Lung (tissue), 12 donors: ENCODE data around the gene CDC42BPA. TPM values are rescaled to one million over a fixed set of nuclear protein-coding genes. Genes with fewer than 3 reads are reported as not detected.

Experiments
- ATAC-seq: fragments of 200-7000 bp; cut with Tn5 transposase; one replicate; pipeline ENCODE4 v1.9.1; 2020; ENCODE audit warnings: moderate number of reproducible peaks; ENCODE audit not compliant: insufficient read depth, low FRiP score
- DNase-seq, 3 donors: peaks; one replicate each; pipeline ENCODE4 v3.0.0-alpha.2; 2013 to 2017
- H3K27ac ChIP-seq, 2 donors: one replicate each; pipeline ENCODE4 v1.5.1; 2013; ENCODE audit warnings: mild to moderate bottlenecking in 2 of 2, moderate library complexity in 2 of 2, control low read depth in 1 of 2, inconsistent platforms in 1 of 2, low read depth in 1 of 2, low read length in 1 of 2
- H3K27me3 ChIP-seq, 3 donors: one replicate each; pipeline ENCODE4 v1.5.1; 2013; ENCODE audit warnings: low read length in 2 of 3; ENCODE audit not compliant: control insufficient read depth in 3 of 3, insufficient read depth in 3 of 3
- H3K36me3 ChIP-seq, 4 donors: one replicate each; pipeline ENCODE4 v1.5.1; 2013; ENCODE audit warnings: low read length in 4 of 4, mild to moderate bottlenecking in 1 of 4, moderate library complexity in 1 of 4; ENCODE audit not compliant: control insufficient read depth in 4 of 4, insufficient read depth in 4 of 4
- H3K4me1 ChIP-seq, 5 donors: one replicate each; pipeline ENCODE4 v1.5.1; 2013; ENCODE audit warnings: low read length in 5 of 5, mild to moderate bottlenecking in 2 of 5, moderate library complexity in 1 of 5; ENCODE audit not compliant: control insufficient read depth in 5 of 5, insufficient read depth in 5 of 5
- H3K4me3 ChIP-seq: one replicate; pipeline ENCODE4 v1.5.1; 2013; ENCODE audit warnings: mild to moderate bottlenecking, control low read depth, moderate library complexity
- H3K9ac ChIP-seq, 2 donors: one replicate each; pipeline ENCODE4 v1.5.1; 2013; ENCODE audit warnings: low read length in 2 of 2, control low read depth in 1 of 2; ENCODE audit not compliant: insufficient read depth in 1 of 2
- H3K9me3 ChIP-seq, 4 donors: one replicate each; pipeline ENCODE4 v1.5.1; 2013; ENCODE audit warnings: low read length in 3 of 4, mild to moderate bottlenecking in 1 of 4, moderate library complexity in 1 of 4; ENCODE audit not compliant: control insufficient read depth in 4 of 4, insufficient read depth in 3 of 4
- CTCF ChIP-seq: IDR thresholded peaks from 2 replicates; pipeline ENCODE4 v1.5.1; 2012; ENCODE audit warnings: mild to moderate bottlenecking; ENCODE audit errors: control extremely low read depth, extremely low read depth
- WGBS, 2 donors: extraction: QIAGEN DNeasy Blood & Tissue Kit; methylation state at CpG; one replicate each; pipeline ENCODE4 v1.1.7; 2013; 5-methylcytosine and 5-hydroxymethylcytosine counted together
- polyA plus RNA-seq, 2 donors: library from polyadenylated mRNA; stranded (reverse); fragments of 200-250 nt; gene quantifications; one replicate each; pipeline ENCODE4 v1.2.1, GENCODE V29; 2013
- total RNA-seq, 2 donors: library from RNA; depleted of rRNA in 1 of 2; stranded (reverse); fragments of >200 nt in 1 of 2; gene quantifications; one replicate each; pipeline ENCODE4 v1.2.1, GENCODE V29; 2014 to 2021
- donor health status: control.
- donor health status: control.
- donor health status: Bipolar disorder and iron deficiency.
- donor health status: healthy.
- donor health status: DM: yes; HTN: yes; CAD: no.

The CDC42BPA gene
- total and polyA plus RNA-seq, 4 donors, result 6.4 to 97.4 (median 20.2) TPM

DNA sequence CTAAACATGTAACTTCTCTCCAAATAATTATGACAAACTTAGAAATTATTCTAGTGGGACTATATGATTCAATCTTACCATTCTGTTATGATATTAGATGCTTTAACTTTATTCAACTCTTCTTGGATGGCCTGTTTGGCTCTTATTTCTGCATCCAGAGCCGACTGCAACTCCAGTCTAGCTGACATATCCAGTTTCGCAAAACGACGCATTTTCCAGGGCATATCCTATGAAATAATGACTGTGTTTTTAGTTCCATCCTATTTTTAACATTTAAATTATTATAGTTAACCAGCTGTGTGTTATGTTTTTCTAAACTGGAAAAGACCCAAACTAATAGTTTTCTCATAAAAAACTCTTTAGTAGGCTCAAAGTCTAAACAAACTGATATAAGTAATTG lies 244.5 kb downstream of the CDC42BPA start:
- H3K9me3 ChIP-seq, result no peaks in the 10 kb centered on the region
- DNase-seq (peak in 2 of 3 donors; percentile 70 to 82), ATAC-seq (no peak)
- H3K9ac ChIP-seq, result no peak overlapping the region
- peaks cover 1 to 5% (median 4%) of the 10 kb centered on the region in 4 donors for H3K36me3 ChIP-seq
- no peak overlapping the region for H3K4me3 ChIP-seq
- peaks cover 0 to 4% (median 0%) of the 10 kb centered on the region in 5 donors for H3K4me1 ChIP-seq
- WGBS, 2 donors, result 88 to 96% methylated on average over 4 of the region's 4 CpGs
- no peak overlapping the region for H3K27ac ChIP-seq
- H3K27me3 ChIP-seq, result no peaks in the 10 kb centered on the region
- TF ChIP-seq CTCF, result no peak

- 85 to 90% methylated on average over 2 of the region's 2 CpGs for WGBS, 2 donors
- no peak for TF ChIP-seq CTCF
- Histone ChIP-seq H3K4me1 (peaks cover 0 to 4% (median 0%) of the 10 kb centered on the region in 5 donors), H3K27ac (no peak overlapping the region), H3K4me3 (no peak overlapping the region), H3K27me3 (no peaks in the 10 kb centered on the region), H3K36me3 (peaks cover 1 to 5% (median 4%) of the 10 kb centered on the region in 4 donors), H3K9me3 (no peaks in the 10 kb centered on the region), H3K9ac (no peak overlapping the region)
- no peak for ATAC-seq
- no peak for DNase-seq
These were observed 245.3 kb downstream of the CDC42BPA start for GRCh38 chr1:227072991-227073390.

GRCh38 chr1:227071895-227072587 lies 246.3 kb downstream of the CDC42BPA start:
- Histone ChIP-seq H3K27me3 (no peaks in the 10 kb centered on the region), H3K36me3 (peaks cover 1 to 5% (median 4%) of the 10 kb centered on the region in 4 donors), H3K4me1 (peaks cover 0 to 4% (median 0%) of the 10 kb centered on the region in 5 donors), H3K9ac (no peak overlapping the region), H3K27ac (no peak overlapping the region), H3K4me3 (no peak overlapping the region), H3K9me3 (no peaks in the 10 kb centered on the region)
- DNase-seq (no peak), ATAC-seq (no peak)
- no peak for TF ChIP-seq CTCF
- WGBS, 2 donors, result 92 to 93% methylated on average over 4 of the region's 4 CpGs
